ENCODE data around the gene CABLES2. TPM values are rescaled to one million over a fixed set of nuclear protein-coding genes. Genes with fewer than 3 reads are reported as not detected.

The CABLES2 gene
- total and polyA plus RNA-seq, 3 experiments from 2014 or later, result 3.2 to 9.2 (median 8.6) TPM

DNA sequence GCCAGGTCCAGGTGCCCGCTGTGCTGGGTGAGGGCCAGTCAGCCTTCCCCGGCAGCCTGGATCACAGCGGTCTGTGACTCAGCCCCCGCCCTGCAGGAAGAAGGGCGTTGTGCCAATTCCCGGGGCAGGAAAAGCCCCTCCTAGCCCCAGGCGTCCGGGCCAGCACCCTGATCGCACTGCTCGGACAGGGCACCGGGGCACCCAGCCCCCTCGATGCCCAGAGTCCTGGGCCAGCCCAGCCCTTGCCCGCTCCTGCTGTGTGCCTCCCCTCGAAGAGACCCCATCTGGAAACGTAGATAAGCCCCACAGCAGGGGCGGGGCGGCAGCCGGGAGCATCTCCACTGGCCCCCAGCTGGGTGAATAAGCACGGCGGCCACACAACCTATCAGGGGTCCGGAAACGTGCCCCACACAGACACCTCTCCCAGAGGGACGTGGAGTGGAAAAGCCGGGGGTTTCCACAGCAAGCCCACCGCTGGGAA lies 49.9 kb downstream of the CABLES2 start:
- CTCF ChIA-PET, result no interaction called here
- H3K36me3 Mint-ChIP-seq, result no peaks in the 10 kb centered on the region
- DNase-seq, result no peak

DNA sequence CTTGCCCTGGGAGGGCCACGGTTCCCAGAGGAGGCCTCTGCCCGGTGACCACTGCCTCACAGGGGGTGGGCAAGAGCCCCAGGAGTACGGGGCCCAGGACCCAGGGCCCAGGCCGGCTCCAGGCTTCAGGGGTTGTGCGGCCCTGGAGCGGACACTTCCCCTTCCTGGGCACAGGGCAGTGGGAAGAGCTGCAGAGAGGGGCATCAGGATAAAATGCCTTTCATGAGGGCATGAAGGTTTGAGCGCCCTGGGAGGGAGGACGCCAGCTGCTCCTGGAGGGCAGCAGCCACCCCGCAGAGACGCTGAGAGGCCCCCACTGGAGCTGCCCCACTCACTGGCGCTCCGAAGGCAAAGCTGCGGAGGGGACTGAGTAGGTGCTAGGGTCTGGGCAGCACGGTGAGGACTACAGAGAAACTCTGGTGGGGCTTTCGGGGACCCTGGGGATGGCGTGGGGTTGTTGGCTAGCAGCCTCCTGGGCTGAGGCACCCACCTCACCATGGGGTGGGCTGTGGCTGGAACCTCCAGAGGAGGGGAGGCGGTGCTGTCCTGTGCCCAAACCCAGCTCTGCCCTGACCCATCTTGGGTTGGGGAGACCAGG lies 50.4 kb downstream of the CABLES2 start:
- Histone ChIP-seq H3K4me3 (ENCODE audit: low read length) (no peak overlapping the region), H3K27me3 (ENCODE audit: insufficient read depth, low read length, poor library complexity, severe bottlenecking) (no peaks in the 10 kb centered on the region), H3K4me1 (ENCODE audit: insufficient read depth, low read length) (no peaks in the 10 kb centered on the region), H3K27ac (ENCODE audit: low read depth, low read length) (no peak overlapping the region), H3K9me3 (ENCODE audit: low read length) (no peaks in the 10 kb centered on the region), H3K36me3 (ENCODE audit: insufficient read depth, low read length) (no peaks in the 10 kb centered on the region)
- H3K9me3 Mint-ChIP-seq, result no peaks in the 10 kb centered on the region
- ChIA-PET POLR2A (no interaction called here), CTCF (no interaction called here)
- H3K4me3 Mint-ChIP-seq, result no peak overlapping the region
- H3K36me3 Mint-ChIP-seq, result no peaks in the 10 kb centered on the region
- DNase-seq, result no peak
- no peaks in the 10 kb centered on the region for H3K27me3 Mint-ChIP-seq
- no peak overlapping the region for H3K27ac Mint-ChIP-seq
- H3K4me1 Mint-ChIP-seq, result no peaks in the 10 kb centered on the region

More for the DNA sequence above, 49.9 kb downstream of the CABLES2 start:
- Histone ChIP-seq H3K4me3 (ENCODE audit: low read length) (no peak overlapping the region), H3K4me1 (ENCODE audit: insufficient read depth, low read length) (no peaks in the 10 kb centered on the region), H3K9me3 (ENCODE audit: low read length) (no peaks in the 10 kb centered on the region), H3K27me3 (ENCODE audit: insufficient read depth, low read length, poor library complexity, severe bottlenecking) (no peaks in the 10 kb centered on the region), H3K27ac (ENCODE audit: low read depth, low read length) (no peak overlapping the region), H3K36me3 (ENCODE audit: insufficient read depth, low read length) (no peaks in the 10 kb centered on the region)
- Mint-ChIP-seq H3K4me1 (no peaks in the 10 kb centered on the region), H3K27me3 (no peaks in the 10 kb centered on the region), H3K27ac (no peak overlapping the region), H3K4me3 (no peak overlapping the region), H3K9me3 (no peaks in the 10 kb centered on the region)
- POLR2A ChIA-PET, result no interaction called here

DNA sequence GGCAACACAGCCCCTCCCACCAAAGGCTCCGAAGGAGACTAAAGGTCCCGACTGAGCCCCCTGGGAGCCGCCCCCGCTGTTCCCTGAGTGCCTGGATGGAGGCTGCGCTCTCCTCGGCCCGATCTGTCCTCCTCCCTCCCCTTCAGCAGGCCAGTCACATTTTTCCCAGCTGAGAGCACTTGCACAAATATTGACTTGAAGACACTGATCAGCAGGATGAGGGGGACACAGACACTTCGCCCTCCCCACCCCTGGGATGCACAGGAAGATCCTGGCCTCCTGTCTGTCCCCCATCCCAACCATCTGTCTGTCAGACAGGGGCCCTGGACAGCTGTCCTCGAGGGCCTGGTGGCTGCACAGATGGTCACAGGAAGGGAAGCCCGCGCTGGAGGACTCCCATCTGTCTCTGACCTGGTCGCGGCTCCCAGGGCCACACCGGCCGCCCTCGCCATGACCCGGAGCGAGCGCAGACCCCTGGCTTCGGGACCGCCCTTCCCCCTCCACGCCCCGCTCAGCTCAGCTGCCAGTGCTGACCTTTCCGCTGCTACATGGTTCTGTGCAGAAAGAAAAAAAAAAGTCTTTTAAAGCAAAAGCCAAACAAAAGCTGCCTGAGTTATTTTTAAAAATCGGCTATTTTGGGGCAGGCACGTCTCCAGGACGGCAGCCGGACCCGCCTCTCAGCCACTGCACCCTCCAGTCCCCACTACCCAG lies 51.1 kb downstream of the CABLES2 start:
- H3K4me3 ChIP-seq (ENCODE audit: low read length), result no peak overlapping the region
- CTCF ChIA-PET, result no interaction called here
- Mint-ChIP-seq H3K36me3 (no peaks in the 10 kb centered on the region), H3K4me3 (no peak overlapping the region), H3K4me1 (no peaks in the 10 kb centered on the region), H3K9me3 (no peaks in the 10 kb centered on the region), H3K27ac (no peak overlapping the region), H3K27me3 (no peaks in the 10 kb centered on the region)
- no peaks in the 10 kb centered on the region for H3K36me3 ChIP-seq (ENCODE audit: insufficient read depth, low read length)
- H3K27ac ChIP-seq (ENCODE audit: low read depth, low read length), result no peak overlapping the region
- H3K4me1 ChIP-seq (ENCODE audit: insufficient read depth, low read length), result no peaks in the 10 kb centered on the region
- POLR2A ChIA-PET, result no interaction called here
- no peaks in the 10 kb centered on the region for H3K9me3 ChIP-seq (ENCODE audit: low read length)
- no peaks in the 10 kb centered on the region for H3K27me3 ChIP-seq (ENCODE audit: insufficient read depth, low read length, poor library complexity, severe bottlenecking)
- DNase-seq, result no peak

DNA sequence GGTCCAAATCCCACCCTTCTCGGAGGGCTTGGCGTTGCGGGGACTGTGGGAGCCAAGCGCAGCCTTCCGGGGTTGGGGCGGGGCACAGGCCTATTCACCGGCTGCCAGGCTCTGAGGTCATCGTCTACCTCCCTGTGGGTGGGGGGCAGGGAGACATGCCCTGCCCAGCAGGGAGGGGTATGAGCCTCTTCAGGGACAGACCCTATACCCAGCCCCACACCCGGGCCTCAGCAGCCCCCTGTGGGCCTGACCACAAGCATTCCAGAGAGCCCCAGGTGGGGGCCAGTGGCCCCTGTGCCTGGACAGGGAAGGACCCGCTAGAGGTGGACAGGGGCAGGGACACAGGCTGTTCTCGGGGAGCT lies 51.6 kb downstream of the CABLES2 start:
- Mint-ChIP-seq H3K9me3 (no peaks in the 10 kb centered on the region), H3K36me3 (no peaks in the 10 kb centered on the region), H3K4me3 (no peak overlapping the region), H3K27me3 (no peaks in the 10 kb centered on the region), H3K27ac (no peak overlapping the region), H3K4me1 (no peaks in the 10 kb centered on the region)
- no peaks in the 10 kb centered on the region for H3K27me3 ChIP-seq (ENCODE audit: insufficient read depth, low read length, poor library complexity, severe bottlenecking)
- H3K36me3 ChIP-seq (ENCODE audit: insufficient read depth, low read length), result no peaks in the 10 kb centered on the region
- no peaks in the 10 kb centered on the region for H3K9me3 ChIP-seq (ENCODE audit: low read length)
- CTCF ChIA-PET, result no interaction called here
- H3K4me3 ChIP-seq (ENCODE audit: low read length), result no peak overlapping the region
- H3K27ac ChIP-seq (ENCODE audit: low read depth, low read length), result no peak overlapping the region
- POLR2A ChIA-PET, result no interaction called here
- H3K4me1 ChIP-seq (ENCODE audit: insufficient read depth, low read length), result no peaks in the 10 kb centered on the region
- no peak for DNase-seq

DNA sequence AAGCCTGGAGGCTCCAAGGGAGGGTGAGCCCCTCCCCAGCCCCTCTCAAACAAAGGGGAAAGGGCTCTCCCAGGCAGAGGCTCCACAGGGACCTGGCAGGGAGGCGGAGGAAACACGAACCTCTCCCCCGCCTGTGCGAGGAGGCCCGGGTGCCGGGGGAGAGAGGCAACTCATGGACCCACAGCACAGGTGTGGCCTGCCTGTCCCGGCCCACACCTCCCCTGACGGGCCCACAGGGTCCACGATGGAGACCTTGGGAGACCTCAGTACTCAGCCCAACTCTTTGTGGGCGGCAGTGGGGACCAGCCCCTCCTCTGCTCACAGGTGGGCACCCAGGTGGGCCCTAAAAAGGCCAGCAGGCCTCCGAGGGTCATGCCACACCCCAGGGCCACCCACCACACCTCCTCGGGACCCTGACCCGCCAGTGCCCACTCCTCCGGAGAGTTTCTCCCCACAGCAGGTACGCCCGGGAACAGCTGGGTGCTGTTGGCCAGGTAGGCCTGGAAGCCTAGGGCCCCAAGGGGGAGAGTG lies 52.2 kb downstream of the CABLES2 start:
- Histone ChIP-seq H3K27me3 (ENCODE audit: insufficient read depth, low read length, poor library complexity, severe bottlenecking) (no peaks in the 10 kb centered on the region), H3K4me3 (ENCODE audit: low read length) (no peak overlapping the region), H3K36me3 (ENCODE audit: insufficient read depth, low read length) (no peaks in the 10 kb centered on the region), H3K9me3 (ENCODE audit: low read length) (no peaks in the 10 kb centered on the region), H3K27ac (ENCODE audit: low read depth, low read length) (no peak overlapping the region), H3K4me1 (ENCODE audit: insufficient read depth, low read length) (no peaks in the 10 kb centered on the region)
- Mint-ChIP-seq H3K27me3 (no peaks in the 10 kb centered on the region), H3K9me3 (no peaks in the 10 kb centered on the region), H3K4me3 (no peak overlapping the region), H3K27ac (no peak overlapping the region), H3K36me3 (no peaks in the 10 kb centered on the region), H3K4me1 (no peaks in the 10 kb centered on the region)
- CTCF ChIA-PET, result no interaction called here
- DNase-seq, result no peak
- POLR2A ChIA-PET, result no interaction called here

DNA sequence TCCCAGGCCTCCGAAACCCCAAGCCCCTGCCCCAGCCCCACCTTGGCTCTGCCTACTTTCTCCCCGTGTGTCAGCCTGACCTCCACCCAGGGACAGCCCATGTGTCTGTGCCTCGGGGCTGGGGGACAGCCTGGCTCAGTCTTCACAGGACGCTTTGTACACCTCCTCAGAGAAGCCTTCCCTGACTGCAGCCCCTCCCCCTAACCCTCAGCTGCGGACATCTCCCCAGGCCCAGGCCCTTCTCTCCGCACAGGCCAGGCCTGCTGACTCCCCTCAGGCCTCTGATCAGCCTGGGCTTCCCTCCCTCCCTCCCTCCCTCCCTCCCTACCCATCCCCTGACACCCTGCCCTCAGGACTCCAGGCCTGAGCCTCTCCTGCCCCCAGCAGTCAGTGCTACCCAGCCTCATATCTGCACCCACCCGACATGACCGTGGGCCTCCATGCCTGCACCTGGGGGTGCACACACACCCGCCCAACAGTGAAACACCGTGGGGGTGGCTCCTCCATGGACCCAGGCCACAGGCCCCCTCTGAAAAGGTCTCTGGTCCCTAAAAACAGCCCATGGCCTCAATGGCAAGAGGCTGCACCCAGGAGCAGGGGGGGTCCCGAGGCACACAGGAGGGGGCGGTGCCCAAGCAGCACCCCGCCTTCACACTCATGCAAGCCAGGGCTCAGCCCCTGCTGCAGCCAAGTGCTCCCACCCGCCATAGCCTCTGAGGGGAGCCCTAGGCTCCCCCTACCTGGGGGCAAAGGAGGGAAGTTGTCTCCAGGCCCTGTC lies 52.9 kb downstream of the CABLES2 start:
- Histone ChIP-seq H3K36me3 (ENCODE audit: insufficient read depth, low read length) (no peaks in the 10 kb centered on the region), H3K27me3 (ENCODE audit: insufficient read depth, low read length, poor library complexity, severe bottlenecking) (no peaks in the 10 kb centered on the region), H3K27ac (ENCODE audit: low read depth, low read length) (no peak overlapping the region), H3K4me3 (ENCODE audit: low read length) (no peak overlapping the region), H3K4me1 (ENCODE audit: insufficient read depth, low read length) (no peaks in the 10 kb centered on the region), H3K9me3 (ENCODE audit: low read length) (no peaks in the 10 kb centered on the region)
- no peak for DNase-seq
- H3K27ac Mint-ChIP-seq, result no peak overlapping the region
- H3K4me1 Mint-ChIP-seq, result no peaks in the 10 kb centered on the region
- H3K27me3 Mint-ChIP-seq, result no peaks in the 10 kb centered on the region
- POLR2A ChIA-PET, result interaction anchor here (0.6 kb wide), 1 partner anchor 11 kb away, joined by 3 read pairs; no protein-coding TSS in a partner anchor
- no peaks in the 10 kb centered on the region for H3K9me3 Mint-ChIP-seq
- H3K4me3 Mint-ChIP-seq, result no peak overlapping the region
- CTCF ChIA-PET, result no interaction called here
- H3K36me3 Mint-ChIP-seq, result peaks cover 0 to 1% (median 0%) of the 10 kb centered on the region in 3 donors

DNA sequence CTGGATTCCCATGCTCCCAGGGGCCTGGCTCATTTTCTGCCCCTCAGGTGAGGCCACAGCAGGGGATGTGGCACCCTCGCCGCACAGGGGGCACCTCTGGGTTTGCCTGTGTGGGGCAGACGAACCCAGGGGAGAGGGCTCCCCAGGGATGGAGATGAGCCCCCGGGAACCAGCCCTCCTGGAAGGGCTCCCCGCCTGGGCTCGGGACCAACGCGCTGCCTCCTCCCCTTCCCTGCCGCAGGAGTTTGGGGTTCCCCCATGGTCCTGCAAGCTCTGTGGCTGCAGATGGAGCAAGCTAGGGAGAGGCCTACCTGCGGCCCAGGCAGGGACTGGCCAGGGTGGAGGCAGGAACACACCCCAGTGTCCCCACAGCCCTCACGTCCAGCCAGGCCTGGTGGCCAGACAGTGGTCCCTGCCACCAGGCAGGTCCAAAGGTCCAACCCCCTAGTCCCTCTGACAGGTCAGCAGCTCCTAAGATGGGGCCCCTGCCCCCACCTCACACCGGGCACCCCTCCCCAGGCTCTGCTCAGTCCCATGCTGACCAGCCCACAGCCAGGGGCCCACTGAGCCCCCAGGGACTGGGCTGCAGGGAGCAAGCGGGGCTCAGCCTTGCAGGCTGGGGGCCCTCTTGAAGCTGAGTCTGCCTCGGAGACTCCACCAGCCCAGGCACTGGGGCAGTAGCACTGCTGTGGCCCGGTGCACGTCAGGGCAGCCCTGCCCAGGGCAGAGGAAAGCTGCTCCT lies 53.6 kb downstream of the CABLES2 start:
- peaks cover 0 to 2% (median 0%) of the 10 kb centered on the region in 3 donors for H3K4me1 Mint-ChIP-seq
- H3K27me3 Mint-ChIP-seq, result no peaks in the 10 kb centered on the region
- no peak for DNase-seq
- H3K9me3 Mint-ChIP-seq, result peaks cover 1 to 4% (median 2%) of the 10 kb centered on the region in 5 donors
- H3K36me3 ChIP-seq (ENCODE audit: insufficient read depth, low read length), result no peaks in the 10 kb centered on the region
- no peak overlapping the region for H3K4me3 Mint-ChIP-seq
- no peaks in the 10 kb centered on the region for H3K9me3 ChIP-seq (ENCODE audit: low read length)
- peaks cover 0 to 3% (median 0%) of the 10 kb centered on the region in 3 donors for H3K36me3 Mint-ChIP-seq
- no peak overlapping the region for H3K4me3 ChIP-seq (ENCODE audit: low read length)
- no peak overlapping the region for H3K27ac Mint-ChIP-seq
- H3K4me1 ChIP-seq (ENCODE audit: insufficient read depth, low read length), result no peaks in the 10 kb centered on the region
- ChIA-PET CTCF (no interaction called here), POLR2A (no interaction called here)
- H3K27me3 ChIP-seq (ENCODE audit: insufficient read depth, low read length, poor library complexity, severe bottlenecking), result no peaks in the 10 kb centered on the region
- no peak overlapping the region for H3K27ac ChIP-seq (ENCODE audit: low read depth, low read length)
